Astrocyte (in vitro differentiated cells and primary cell): Measurements from ENCODE around the gene TPD52L1. TPM values are rescaled to one million over a fixed set of nuclear protein-coding genes. Genes with fewer than 3 reads are reported as not detected.

ENCODE experiments used
- DNase-seq: peaks from one replicate; pipeline ENCODE4 v3.0.0-alpha.2; 2010; ENCODE audit warnings: low read depth
- FAIRE-seq: peaks from 2 replicates; lab custom pipeline; 2011; peaks lifted over from hg19 to GRCh38; lab: Jason Lieb, UNC
- H2AFZ ChIP-seq: 2 replicates; pipeline ENCODE4 v1.6.0; 2012; ENCODE audit warnings: low read depth, low read length, inconsistent platforms
- H3K27ac ChIP-seq: 2 replicates; pipeline ENCODE4 v1.5.1; 2011; ENCODE audit warnings: low read depth, low read length, inconsistent platforms
- H3K27me3 ChIP-seq: 2 replicates; pipeline ENCODE4 v1.6.0; 2011; ENCODE audit warnings: low read length, inconsistent platforms; ENCODE audit not compliant: insufficient read depth
- H3K36me3 ChIP-seq: 2 replicates; pipeline ENCODE4 v1.5.1; 2011; ENCODE audit warnings: low read length, inconsistent platforms; ENCODE audit not compliant: insufficient read depth
- H3K4me1 ChIP-seq: 2 replicates; pipeline ENCODE4 v1.5.1; 2011; ENCODE audit warnings: low read length, inconsistent platforms; ENCODE audit not compliant: insufficient read depth
- H3K4me2 ChIP-seq: 2 replicates; pipeline ENCODE4 v1.6.0; 2012; ENCODE audit warnings: low read length, inconsistent platforms
- H3K4me3 ChIP-seq: 2 replicates; pipeline ENCODE4 v1.5.1; 2011; ENCODE audit warnings: low read depth, mild to moderate bottlenecking, low read length, inconsistent platforms; ENCODE audit not compliant: insufficient read depth
- H3K79me2 ChIP-seq: 2 replicates; pipeline ENCODE4 v1.6.0; 2012; ENCODE audit warnings: mild to moderate bottlenecking, low read length, inconsistent platforms; ENCODE audit not compliant: insufficient read depth
- H3K9ac ChIP-seq: 2 replicates; pipeline ENCODE4 v1.6.0; 2012; ENCODE audit warnings: mild to moderate bottlenecking, low read length, inconsistent platforms
- H3K9me3 ChIP-seq: 2 replicates; pipeline ENCODE4 v1.5.1; 2012; ENCODE audit warnings: low read depth, mild to moderate bottlenecking, low read length, inconsistent platforms; ENCODE audit not compliant: insufficient read depth
- H4K20me1 ChIP-seq: 2 replicates; pipeline ENCODE4 v1.6.0; 2012; ENCODE audit warnings: low read length, inconsistent platforms; ENCODE audit not compliant: insufficient read depth
- H3K27ac Mint-ChIP-seq: one replicate; pipeline ENCODE4 v1.8.0; 2021; ENCODE audit warnings: mild to moderate bottlenecking, mixed read lengths; ENCODE audit not compliant: unreplicated experiment
- H3K27me3 Mint-ChIP-seq: one replicate; pipeline ENCODE4 v1.8.0; 2021; ENCODE audit warnings: low read depth, mixed read lengths; ENCODE audit not compliant: unreplicated experiment
- H3K36me3 Mint-ChIP-seq: one replicate; pipeline ENCODE4 v1.8.0; 2021; ENCODE audit warnings: low read depth, mixed read lengths; ENCODE audit not compliant: unreplicated experiment
- H3K4me1 Mint-ChIP-seq: one replicate; pipeline ENCODE4 v1.8.0; 2021; ENCODE audit warnings: low read depth, mixed read lengths; ENCODE audit not compliant: unreplicated experiment
- H3K4me3 Mint-ChIP-seq: one replicate; pipeline ENCODE4 v1.8.0; 2021; ENCODE audit warnings: mild to moderate bottlenecking, moderate library complexity, mixed read lengths; ENCODE audit not compliant: unreplicated experiment
- H3K9me3 Mint-ChIP-seq: one replicate; pipeline ENCODE4 v1.8.0; 2021; ENCODE audit warnings: mild to moderate bottlenecking, mixed read lengths; ENCODE audit not compliant: unreplicated experiment
- CTCF ChIP-seq: IDR thresholded peaks from 2 replicates; pipeline ENCODE4 v1.5.1; 2011; ENCODE audit warnings: low read depth, mild to moderate bottlenecking, inconsistent platforms, low read length, moderate library complexity; ENCODE audit not compliant: insufficient read depth
- EZH2 ChIP-seq: IDR thresholded peaks from 2 replicates; pipeline ENCODE4 v1.6.1; 2012; ENCODE audit warnings: mild to moderate bottlenecking, low read length, inconsistent platforms; ENCODE audit not compliant: insufficient read depth
- total RNA-seq: library from RNA; stranded (reverse); gene quantifications from 2 replicates; pipeline ENCODE4 v1.2.1, GENCODE V29; 2021

The TPD52L1 gene
- total RNA-seq, 1 donor from 2014 or later = 32.8 TPM

GRCh38 chr6:125287718-125288117, 134.1 kb downstream of the TPD52L1 start:
- Mint-ChIP-seq H3K9me3 (peaks cover 5% of the 10 kb centered on the region), H3K4me1 (no peaks in the 10 kb centered on the region), H3K27me3 (no peaks in the 10 kb centered on the region), H3K36me3 (peaks cover 25% of the 10 kb centered on the region), H3K27ac (no peak overlapping the region), H3K4me3 (no peak overlapping the region)
- H3K27me3 ChIP-seq = no peaks in the 10 kb centered on the region
- DNase-seq (no peak), FAIRE-seq (no peak)
- H3K4me1 ChIP-seq = no peaks in the 10 kb centered on the region
- H3K9ac ChIP-seq = no peak overlapping the region
- no peak overlapping the region for H2AFZ ChIP-seq
- H3K9me3 ChIP-seq = no peaks in the 10 kb centered on the region
- H4K20me1 ChIP-seq = no peaks in the 10 kb centered on the region
- H3K27ac ChIP-seq = no peak overlapping the region
- peaks cover 9% of the 10 kb centered on the region for H3K79me2 ChIP-seq
- TF ChIP-seq EZH2 (no peak), CTCF (no peak)
- no peak overlapping the region for H3K4me3 ChIP-seq
- no peak overlapping the region for H3K4me2 ChIP-seq
- peaks cover 26% of the 10 kb centered on the region for H3K36me3 ChIP-seq

GRCh38 chr6:125293587-125293986, 140.0 kb downstream of the TPD52L1 start:
- Mint-ChIP-seq H3K4me1 (no peaks in the 10 kb centered on the region), H3K9me3 (no peaks in the 10 kb centered on the region), H3K27me3 (no peaks in the 10 kb centered on the region), H3K27ac (no peak overlapping the region), H3K4me3 (no peak overlapping the region), H3K36me3 (peaks cover 19% of the 10 kb centered on the region)
- Histone ChIP-seq H3K36me3 (peaks cover 41% of the 10 kb centered on the region), H3K9ac (no peak overlapping the region), H4K20me1 (peaks cover 11% of the 10 kb centered on the region), H3K79me2 (peaks cover 15% of the 10 kb centered on the region), H3K4me3 (no peak overlapping the region), H3K27me3 (no peaks in the 10 kb centered on the region), H2AFZ (no peak overlapping the region), H3K4me1 (no peaks in the 10 kb centered on the region), H3K4me2 (no peak overlapping the region), H3K9me3 (no peaks in the 10 kb centered on the region), H3K27ac (no peak overlapping the region)
- FAIRE-seq = no peak
- no peak for DNase-seq
- TF ChIP-seq CTCF = no peak
- no peak for TF ChIP-seq EZH2

GRCh38 chr6:125294036-125294435, 140.5 kb downstream of the TPD52L1 start:
- Mint-ChIP-seq H3K27ac (no peak overlapping the region), H3K4me3 (no peak overlapping the region), H3K9me3 (no peaks in the 10 kb centered on the region), H3K27me3 (no peaks in the 10 kb centered on the region), H3K4me1 (no peaks in the 10 kb centered on the region), H3K36me3 (peaks cover 19% of the 10 kb centered on the region)
- Histone ChIP-seq H2AFZ (no peak overlapping the region), H3K4me2 (no peak overlapping the region), H3K9ac (no peak overlapping the region), H3K27ac (no peak overlapping the region), H3K36me3 (peaks cover 41% of the 10 kb centered on the region), H3K9me3 (no peaks in the 10 kb centered on the region), H3K79me2 (peaks cover 15% of the 10 kb centered on the region), H3K4me3 (no peak overlapping the region), H4K20me1 (peaks cover 11% of the 10 kb centered on the region), H3K4me1 (no peaks in the 10 kb centered on the region), H3K27me3 (no peaks in the 10 kb centered on the region)
- DNase-seq (no peak), FAIRE-seq (no peak)
- TF ChIP-seq EZH2 = no peak
- no peak for TF ChIP-seq CTCF
